Activated naive CD8-positive, alpha-beta T cell treated with anti-CD3 and anti-CD28 coated beads, Interleukin-2, amount 10 ng/mL, durations not matched to agents 7 days and 5 days (primary cell): ENCODE results near the gene SCG5. TPM values are rescaled to one million over a fixed set of nuclear protein-coding genes. Genes with fewer than 3 reads are reported as not detected.

ENCODE experiments used
- ATAC-seq: fragments of 150-1000 bp; cut with Tn5 transposase; one replicate; pipeline ENCODE4 v1.10.0; 2021; ENCODE audit warnings: low read depth, moderate library complexity
- POLR2A ChIA-PET: fragments of 350-600 bp; sonication (Branson Sonifier 250); formaldehyde crosslinking; loops from one replicate; lab custom pipeline; 2021; ENCODE audit warnings: antibody characterized with exemption; lab: Charles Lee
- DNase-seq: peaks from one replicate; pipeline ENCODE4 v3.0.0; 2021
- H3K27ac Mint-ChIP-seq: one replicate; pipeline ENCODE4 v1.8.0; 2022; ENCODE audit warnings: mild to moderate bottlenecking, mixed read lengths
- H3K27me3 Mint-ChIP-seq: one replicate; pipeline ENCODE4 v1.8.0; 2022; ENCODE audit warnings: mild to moderate bottlenecking, moderate library complexity, mixed read lengths
- H3K36me3 Mint-ChIP-seq: one replicate; pipeline ENCODE4 v1.8.0; 2021; ENCODE audit warnings: mild to moderate bottlenecking, mixed read lengths
- H3K4me1 Mint-ChIP-seq: one replicate; pipeline ENCODE4 v1.8.0; 2021; ENCODE audit warnings: mixed read lengths
- H3K4me3 Mint-ChIP-seq: one replicate; pipeline ENCODE4 v1.8.0; 2022; ENCODE audit warnings: mild to moderate bottlenecking, moderate library complexity, mixed read lengths
- H3K9me3 Mint-ChIP-seq: one replicate; pipeline ENCODE4 v1.8.0; 2021; ENCODE audit warnings: mixed read lengths
- total RNA-seq, 2 experiments: library from RNA; stranded (reverse); gene quantifications; one replicate each; pipeline ENCODE4 v1.2.3, GENCODE V29; 2021

Gene SCG5
- total RNA-seq, 2 experiments from 2014 or later = 2.7 to 2.8 TPM

DNA sequence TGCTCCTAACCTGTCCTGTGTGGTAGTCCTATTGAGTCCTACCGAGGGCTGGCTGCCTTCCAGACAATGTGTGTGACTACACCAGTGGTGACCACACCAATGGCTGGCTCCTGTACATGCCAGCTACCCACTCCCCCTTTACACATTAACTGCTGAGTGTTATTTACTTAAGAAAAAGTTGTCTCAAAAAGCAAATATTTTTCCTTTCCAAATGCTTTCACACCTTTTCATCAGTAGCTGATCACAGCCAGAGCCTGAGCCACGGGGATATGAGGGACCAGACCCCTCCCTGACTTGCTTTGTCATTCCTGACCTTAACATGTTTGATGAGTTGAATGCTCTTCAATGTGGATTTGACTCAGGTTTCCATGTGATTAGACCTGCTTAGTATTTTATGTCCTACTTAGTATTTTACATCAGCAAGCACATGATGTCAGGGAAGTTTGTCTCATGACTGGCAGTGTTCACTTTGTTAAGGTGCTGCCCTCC is 46.7 kb downstream of the SCG5 start:
- H3K27ac Mint-ChIP-seq = no peak overlapping the region
- H3K4me3 Mint-ChIP-seq = no peak overlapping the region
- ATAC-seq = no peak
- DNase-seq = no peak
- no peaks in the 10 kb centered on the region for H3K27me3 Mint-ChIP-seq
- POLR2A ChIA-PET = no interaction called here
- no peaks in the 10 kb centered on the region for H3K9me3 Mint-ChIP-seq
- H3K36me3 Mint-ChIP-seq = peaks cover 16% of the 10 kb centered on the region
- peaks cover 13% of the 10 kb centered on the region for H3K4me1 Mint-ChIP-seq

DNA sequence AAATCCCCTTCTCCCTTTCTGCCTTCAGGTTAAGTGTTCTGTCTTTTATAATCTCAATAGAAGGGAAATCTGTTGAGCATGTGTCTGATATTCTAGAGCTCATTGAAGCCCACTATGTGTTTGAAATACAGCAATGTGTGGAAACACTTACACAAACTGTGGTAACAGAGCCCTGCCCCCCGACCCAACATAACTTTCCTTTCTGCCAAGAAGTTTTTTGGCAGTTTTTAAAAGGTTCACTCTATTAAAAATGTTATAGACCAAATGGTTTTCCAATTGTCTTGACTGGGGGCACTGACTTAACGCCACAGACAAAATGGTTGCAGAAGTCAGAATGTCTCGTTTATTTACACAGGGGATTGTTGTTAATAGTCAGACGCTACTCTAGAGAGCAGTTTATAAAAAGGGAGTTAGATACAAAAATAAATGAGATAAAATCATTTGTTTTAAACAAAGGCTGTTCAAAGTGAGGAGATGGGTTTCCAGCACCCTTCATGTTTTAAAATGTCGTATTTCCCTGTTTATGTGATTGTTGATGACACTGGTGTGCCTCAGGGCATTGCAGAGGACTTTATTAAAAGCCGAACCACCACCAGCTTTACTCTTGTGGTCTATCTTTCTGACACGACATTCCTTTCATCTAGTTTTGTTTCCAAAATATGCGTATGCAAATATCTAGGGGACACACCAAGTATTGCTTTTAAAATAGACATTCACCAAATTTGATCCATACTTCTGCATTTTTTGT is 49.6 kb downstream of the SCG5 start:
- Mint-ChIP-seq H3K27ac (no peak overlapping the region), H3K4me1 (no peaks in the 10 kb centered on the region), H3K36me3 (peaks cover 3% of the 10 kb centered on the region), H3K9me3 (no peaks in the 10 kb centered on the region), H3K4me3 (no peak overlapping the region), H3K27me3 (peaks cover 3% of the 10 kb centered on the region)
- ATAC-seq = no peak
- POLR2A ChIA-PET = no interaction called here
- no peak for DNase-seq

DNA sequence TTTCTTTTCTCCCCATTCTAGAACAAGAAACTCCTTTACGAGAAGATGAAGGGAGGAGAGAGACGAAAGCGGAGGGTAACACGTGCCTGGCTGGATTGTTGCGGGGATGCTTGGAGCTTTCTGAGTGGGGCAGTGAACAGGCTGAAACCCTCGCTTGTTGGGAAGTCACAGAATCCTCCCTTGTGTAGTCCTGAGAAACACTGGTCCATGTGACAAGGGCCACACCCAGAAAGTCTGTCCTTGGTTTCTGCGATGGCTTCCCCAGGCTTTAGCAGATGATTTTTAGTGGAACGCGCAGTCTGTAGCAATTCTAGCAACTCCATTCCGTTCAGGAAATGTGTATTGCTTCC is 50.2 kb downstream of the SCG5 start:
- ATAC-seq = no peak
- POLR2A ChIA-PET = no interaction called here
- no peak overlapping the region for H3K4me3 Mint-ChIP-seq

DNA sequence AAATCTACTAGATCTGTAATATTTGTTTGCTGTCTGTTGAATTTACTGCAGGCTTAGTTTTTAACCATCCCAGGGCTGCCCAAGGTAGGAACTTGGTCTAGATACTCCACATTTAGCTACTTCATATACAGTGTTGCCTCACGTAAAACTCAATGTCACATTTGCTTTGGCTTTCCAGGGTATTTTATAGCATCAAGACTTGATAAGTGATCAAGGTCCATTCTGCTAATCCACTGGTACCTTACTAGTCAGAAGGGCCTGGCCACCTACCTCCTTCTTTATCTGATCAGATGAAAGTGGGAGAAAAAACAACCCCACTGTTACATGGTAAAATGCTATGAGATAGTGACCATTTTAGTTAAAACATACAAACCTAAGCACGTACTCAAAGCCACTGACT is 50.8 kb downstream of the SCG5 start:
- Mint-ChIP-seq H3K9me3 (no peaks in the 10 kb centered on the region), H3K4me1 (no peaks in the 10 kb centered on the region), H3K36me3 (peaks cover 3% of the 10 kb centered on the region), H3K4me3 (no peak overlapping the region), H3K27ac (no peak overlapping the region), H3K27me3 (peaks cover 3% of the 10 kb centered on the region)
- POLR2A ChIA-PET = no interaction called here
- DNase-seq = no peak
- no peak for ATAC-seq

More for the DNA sequence above, 50.2 kb downstream of the SCG5 start:
- peaks cover 3% of the 10 kb centered on the region for H3K27me3 Mint-ChIP-seq
- no peaks in the 10 kb centered on the region for H3K9me3 Mint-ChIP-seq
- no peaks in the 10 kb centered on the region for H3K4me1 Mint-ChIP-seq
- no peak overlapping the region for H3K27ac Mint-ChIP-seq
- H3K36me3 Mint-ChIP-seq = peaks cover 3% of the 10 kb centered on the region
- DNase-seq = no peak

DNA sequence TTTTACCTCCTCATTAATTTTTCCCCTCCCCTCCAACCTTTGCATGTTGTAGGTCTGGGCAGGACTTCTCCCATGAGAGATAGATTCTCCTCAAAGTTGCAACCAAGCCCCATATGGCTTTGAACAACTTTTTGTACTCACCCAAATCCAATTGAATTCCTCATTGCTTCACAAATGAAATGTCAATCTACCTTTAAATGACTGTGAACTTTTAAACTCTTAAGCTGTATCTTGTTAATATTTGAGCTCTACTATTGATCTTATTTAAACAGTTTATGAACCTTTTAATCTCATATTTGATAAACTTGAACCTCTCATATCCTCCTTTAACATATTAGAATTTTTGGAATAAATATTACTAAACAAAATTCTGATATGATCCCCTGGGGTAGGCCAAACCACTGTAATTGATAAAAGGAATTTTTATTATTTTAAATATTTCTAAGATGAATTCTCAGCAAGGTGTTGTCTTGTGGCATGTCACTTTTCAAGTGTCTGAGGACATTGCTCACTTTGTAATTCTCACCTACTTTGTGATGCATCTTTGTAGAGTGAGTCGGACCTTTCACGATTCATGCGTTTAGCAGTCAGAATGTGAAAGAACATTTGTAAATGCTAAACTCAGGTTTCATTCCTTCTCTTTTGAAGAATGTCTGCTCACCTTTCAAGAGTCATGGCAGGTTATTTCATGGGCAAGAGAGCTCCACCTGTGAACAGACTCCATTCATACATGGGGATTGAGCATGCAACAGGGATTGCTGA is 52.9 kb downstream of the SCG5 start:
- DNase-seq (no peak), ATAC-seq (no peak)
- POLR2A ChIA-PET = no interaction called here
- Mint-ChIP-seq H3K4me3 (no peak overlapping the region), H3K4me1 (no peaks in the 10 kb centered on the region), H3K27me3 (peaks cover 3% of the 10 kb centered on the region), H3K9me3 (no peaks in the 10 kb centered on the region), H3K36me3 (peaks cover 3% of the 10 kb centered on the region), H3K27ac (peak overlapping the region; percentile 14)

DNA sequence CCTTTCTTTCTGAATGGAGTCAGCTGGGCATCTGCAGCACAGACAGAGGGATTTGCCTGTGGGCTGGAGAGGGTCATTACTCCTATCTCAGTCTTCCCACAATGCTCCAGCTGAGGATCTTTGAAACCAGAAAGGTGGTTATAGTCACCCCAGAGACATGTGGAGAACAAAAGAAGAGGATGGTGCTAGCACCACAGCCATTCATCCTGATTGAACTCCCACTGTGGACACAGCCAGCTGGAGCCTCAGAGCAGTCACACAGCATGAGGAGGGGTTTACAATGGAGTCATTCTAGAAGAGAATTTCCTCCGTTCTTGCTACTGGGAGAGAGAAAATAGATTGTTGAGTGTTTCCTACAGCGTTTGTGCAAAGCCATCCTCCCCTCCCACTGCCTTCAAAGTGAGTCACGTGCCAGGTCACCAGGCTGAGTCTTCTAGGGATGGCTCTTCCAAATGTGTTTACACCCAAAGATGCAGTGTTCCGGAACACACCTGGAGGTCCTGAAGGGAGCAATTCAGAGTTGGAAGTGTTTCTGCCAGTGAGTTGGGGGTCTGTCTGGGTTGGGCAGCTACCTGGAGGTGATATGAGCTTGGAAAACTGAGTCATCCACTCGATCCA is 57.4 kb downstream of the SCG5 start:
- DNase-seq (no peak), ATAC-seq (no peak)
- Mint-ChIP-seq H3K27ac (no peak overlapping the region), H3K36me3 (no peaks in the 10 kb centered on the region), H3K9me3 (no peaks in the 10 kb centered on the region), H3K4me3 (no peak overlapping the region), H3K27me3 (no peaks in the 10 kb centered on the region), H3K4me1 (no peaks in the 10 kb centered on the region)
- POLR2A ChIA-PET = no interaction called here

DNA sequence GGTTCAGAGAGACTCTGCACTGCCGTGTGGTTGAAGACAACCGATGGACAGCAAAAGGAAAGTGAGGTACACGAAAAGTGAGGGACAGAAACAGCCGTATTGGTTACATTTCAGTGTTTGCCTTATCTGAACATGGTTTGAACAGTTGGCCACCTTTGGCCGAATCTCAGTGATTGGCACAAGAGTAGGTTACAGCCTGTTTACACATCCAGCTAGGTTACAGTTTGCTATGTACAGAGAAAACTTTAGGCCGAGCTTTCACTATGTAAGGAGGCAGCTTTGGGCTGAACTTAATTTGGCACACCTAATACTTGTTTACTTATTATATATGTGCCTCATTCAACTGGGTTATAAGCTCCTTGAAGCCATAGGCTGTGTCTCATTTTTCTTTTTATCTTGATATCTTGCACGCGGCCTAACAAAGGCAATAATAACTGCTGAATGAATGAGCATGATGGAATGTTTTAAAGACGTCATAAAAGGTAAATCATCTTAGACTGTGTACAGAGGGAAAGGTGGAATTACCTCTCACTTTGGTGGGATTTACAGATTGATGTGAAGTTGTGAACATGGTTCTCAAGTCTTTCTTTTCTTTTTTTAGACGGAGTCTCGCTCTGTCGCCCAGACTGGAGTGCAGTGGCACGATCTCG is 59.1 kb downstream of the SCG5 start:
- no peaks in the 10 kb centered on the region for H3K36me3 Mint-ChIP-seq
- peaks cover 6% of the 10 kb centered on the region for H3K27me3 Mint-ChIP-seq
- DNase-seq = no peak
- no peak overlapping the region for H3K4me3 Mint-ChIP-seq
- no peaks in the 10 kb centered on the region for H3K9me3 Mint-ChIP-seq
- H3K4me1 Mint-ChIP-seq = no peaks in the 10 kb centered on the region
- POLR2A ChIA-PET = no interaction called here
- H3K27ac Mint-ChIP-seq = no peak overlapping the region
- ATAC-seq = no peak

DNA sequence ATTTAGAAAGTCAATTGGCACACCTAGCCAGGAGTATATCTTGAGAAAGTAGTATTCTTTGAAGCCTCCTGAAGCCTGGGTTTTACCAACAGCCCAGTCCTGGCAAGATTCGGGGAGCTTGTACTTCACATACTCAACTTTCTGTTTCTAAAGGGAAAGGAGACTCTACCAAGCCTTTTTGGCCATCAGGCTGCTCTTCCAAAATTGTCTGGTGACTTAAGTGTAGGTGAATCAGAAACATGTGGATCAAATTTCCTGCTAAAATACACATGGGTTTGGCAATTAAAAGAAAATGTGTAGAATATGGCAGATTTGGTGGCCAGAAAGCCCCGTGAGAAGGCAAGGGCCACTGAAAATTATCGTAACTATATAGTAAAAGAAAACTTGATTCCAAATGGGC is 60.4 kb downstream of the SCG5 start:
- Mint-ChIP-seq H3K27me3 (peaks cover 9% of the 10 kb centered on the region), H3K4me3 (no peak overlapping the region), H3K9me3 (no peaks in the 10 kb centered on the region), H3K27ac (no peak overlapping the region), H3K36me3 (no peaks in the 10 kb centered on the region), H3K4me1 (no peaks in the 10 kb centered on the region)
- DNase-seq (no peak), ATAC-seq (no peak)
- POLR2A ChIA-PET = no interaction called here

DNA sequence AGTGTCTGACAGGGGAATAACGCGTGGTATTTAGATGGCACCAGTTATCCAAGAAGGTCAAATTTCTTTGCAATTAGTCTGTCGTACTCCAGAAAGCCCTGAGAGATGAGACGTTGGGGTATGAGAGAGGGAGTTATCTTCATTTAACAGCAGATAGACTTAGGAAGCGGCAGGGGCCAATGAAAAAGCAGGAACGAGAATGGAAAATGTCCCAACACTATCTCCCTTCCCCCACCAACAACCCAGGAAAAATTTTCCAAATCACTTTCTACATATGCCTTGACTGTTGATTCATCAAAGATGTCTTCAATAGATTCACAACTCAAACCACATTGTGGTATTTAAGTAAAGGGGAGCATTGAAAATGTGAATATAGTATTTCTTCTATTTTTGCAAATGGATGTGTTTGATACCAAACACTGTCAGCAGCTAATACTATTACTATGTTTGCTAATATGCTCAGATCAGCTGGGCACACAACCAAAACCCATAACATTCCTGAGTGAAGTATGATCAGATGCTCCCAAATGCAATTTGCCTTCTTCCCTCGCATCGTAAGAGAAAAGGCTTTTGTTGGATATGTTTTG is 63.0 kb downstream of the SCG5 start:
- no peak overlapping the region for H3K27ac Mint-ChIP-seq
- POLR2A ChIA-PET = no interaction called here
- DNase-seq = no peak

DNA sequence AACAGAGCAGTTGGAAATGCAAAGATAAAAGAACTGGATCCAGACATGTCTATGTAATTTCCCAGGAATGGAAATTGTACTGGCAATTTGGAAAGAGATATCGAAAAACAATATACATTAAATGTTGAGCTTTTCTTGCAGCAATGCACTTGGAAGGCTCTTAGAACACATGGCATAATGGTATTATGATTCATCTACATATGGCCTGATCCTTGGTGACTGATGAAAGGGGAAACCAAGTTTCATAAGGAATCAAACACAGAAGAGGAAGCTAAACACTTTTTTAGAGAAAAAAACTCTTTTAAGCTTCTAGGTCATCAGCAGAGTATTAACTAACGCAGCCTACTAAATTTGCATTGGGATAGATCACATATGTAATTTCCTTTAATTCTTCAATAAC is 63.9 kb downstream of the SCG5 start:
- ATAC-seq = no peak
- peaks cover 22% of the 10 kb centered on the region for H3K27me3 Mint-ChIP-seq
- POLR2A ChIA-PET = no interaction called here

More for the DNA sequence above, 63.0 kb downstream of the SCG5 start:
- H3K4me1 Mint-ChIP-seq = no peaks in the 10 kb centered on the region
- no peak for ATAC-seq
- H3K9me3 Mint-ChIP-seq = no peaks in the 10 kb centered on the region
- peaks cover 17% of the 10 kb centered on the region for H3K27me3 Mint-ChIP-seq
- no peak overlapping the region for H3K4me3 Mint-ChIP-seq
- H3K36me3 Mint-ChIP-seq = no peaks in the 10 kb centered on the region

DNA sequence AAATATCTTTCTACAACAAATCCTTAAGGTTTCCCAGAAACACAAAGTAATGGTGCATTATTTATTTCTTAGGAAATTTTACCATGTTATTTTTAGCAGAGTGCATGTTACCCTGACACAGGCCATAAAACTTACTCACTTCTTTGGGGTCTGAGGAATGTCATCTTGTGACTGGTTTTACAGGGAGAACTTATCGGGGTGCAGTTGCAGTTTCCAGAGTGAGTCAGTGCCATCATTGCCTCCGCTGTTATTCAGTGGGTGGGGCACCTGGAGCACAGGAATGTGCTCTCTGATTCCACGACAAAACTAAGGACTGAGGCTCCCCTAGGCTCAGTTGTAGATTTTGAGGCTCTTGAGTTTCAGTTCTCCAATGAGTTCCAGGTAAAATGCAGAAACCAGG is 65.2 kb downstream of the SCG5 start:
- Mint-ChIP-seq H3K27ac (no peak overlapping the region), H3K9me3 (no peaks in the 10 kb centered on the region), H3K4me1 (no peaks in the 10 kb centered on the region), H3K36me3 (no peaks in the 10 kb centered on the region), H3K4me3 (no peak overlapping the region), H3K27me3 (peaks cover 22% of the 10 kb centered on the region)
- POLR2A ChIA-PET = no interaction called here
- ATAC-seq = no peak
- DNase-seq = no peak

More for the DNA sequence above, 63.9 kb downstream of the SCG5 start:
- H3K27ac Mint-ChIP-seq = no peak overlapping the region
- H3K9me3 Mint-ChIP-seq = no peaks in the 10 kb centered on the region
- no peaks in the 10 kb centered on the region for H3K36me3 Mint-ChIP-seq
- no peaks in the 10 kb centered on the region for H3K4me1 Mint-ChIP-seq
- no peak for DNase-seq
- no peak overlapping the region for H3K4me3 Mint-ChIP-seq

DNA sequence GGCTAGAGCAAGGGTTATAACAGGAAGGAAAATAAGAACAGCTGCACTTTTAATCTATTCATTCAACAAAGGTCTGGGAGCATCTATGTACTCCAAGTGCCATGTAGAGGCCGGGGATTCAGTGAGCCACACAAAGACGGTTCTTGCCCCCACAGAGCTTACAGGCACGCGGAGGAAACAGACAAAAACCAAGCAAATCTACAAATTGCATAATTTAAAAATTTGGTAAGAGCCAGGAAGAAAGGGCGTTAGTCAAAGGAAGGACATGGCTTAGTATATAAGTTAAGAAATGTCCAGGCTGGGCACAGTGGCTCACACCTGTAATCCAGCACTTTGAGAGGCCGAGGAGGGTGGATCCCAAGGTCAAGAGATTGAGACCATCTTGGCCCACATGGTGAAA is 65.9 kb downstream of the SCG5 start:
- ATAC-seq = no peak

More for the DNA sequence above, 65.9 kb downstream of the SCG5 start:
- Mint-ChIP-seq H3K27me3 (peaks cover 26% of the 10 kb centered on the region), H3K4me1 (no peaks in the 10 kb centered on the region), H3K9me3 (no peaks in the 10 kb centered on the region), H3K4me3 (no peak overlapping the region), H3K27ac (no peak overlapping the region), H3K36me3 (no peaks in the 10 kb centered on the region)
- POLR2A ChIA-PET = no interaction called here
- no peak for DNase-seq
